KMS-11 (cell line): Measurements from ENCODE around the gene ACER3.

Experiments
- H2AFZ ChIP-seq: fragments of 200-600 bp; sonication (generic); 2 replicates; pipeline ENCODE4 v1.6.1; 2016; ENCODE audit warnings: antibody characterized with exemption, mixed run types, low read depth
- H3K27ac ChIP-seq: fragments of 200-600 bp; sonication (generic); 2 replicates; pipeline ENCODE4 v1.6.1; 2016; ENCODE audit warnings: mild to moderate bottlenecking, mixed run types
- H3K27me3 ChIP-seq: fragments of 200-600 bp; sonication (generic); 2 replicates; pipeline ENCODE4 v1.6.1; 2017; ENCODE audit warnings: mild to moderate bottlenecking, low read depth, mixed run types, moderate library complexity; ENCODE audit not compliant: insufficient read depth
- H3K36me3 ChIP-seq: fragments of 200-600 bp; sonication (generic); 2 replicates; pipeline ENCODE4 v1.6.1; 2017; ENCODE audit warnings: mild to moderate bottlenecking, mixed run types; ENCODE audit not compliant: insufficient read depth
- H3K4me1 ChIP-seq: fragments of 200-600 bp; sonication (generic); 2 replicates; pipeline ENCODE4 v1.6.1; 2016; ENCODE audit warnings: mild to moderate bottlenecking, low read depth, mixed run types; ENCODE audit not compliant: poor library complexity, severe bottlenecking
- H3K4me2 ChIP-seq: fragments of 200-600 bp; sonication (generic); 2 replicates; pipeline ENCODE4 v1.7.0; 2016; ENCODE audit warnings: mild to moderate bottlenecking, mixed run types
- H3K4me3 ChIP-seq: fragments of 200-600 bp; sonication (generic); IDR thresholded peaks from 2 replicates; pipeline ENCODE4 v1.6.1; 2017; ENCODE audit warnings: low read depth, low read length, mixed read lengths; ENCODE audit not compliant: insufficient read depth
- H3K79me2 ChIP-seq: fragments of 200-600 bp; sonication (generic); 2 replicates; pipeline ENCODE4 v1.6.1; 2016; ENCODE audit warnings: low read depth, mixed run types; ENCODE audit not compliant: insufficient read depth
- H3K9ac ChIP-seq: fragments of 200-600 bp; sonication (generic); 2 replicates; pipeline ENCODE4 v1.6.1; 2016; ENCODE audit warnings: mild to moderate bottlenecking, mixed run types
- H4K20me1 ChIP-seq: fragments of 200-600 bp; sonication (generic); 2 replicates; pipeline ENCODE4 v1.6.1; 2016; ENCODE audit warnings: mild to moderate bottlenecking, mixed run types; ENCODE audit not compliant: insufficient read depth
- TF ChIP-seq, protein P1 (sequence below): fragments of 200-600 bp; sonication (generic); conservative IDR thresholded peaks from 2 replicates; pipeline ENCODE4 v1.6.1; 2017; ENCODE audit warnings: low read depth, mild to moderate bottlenecking, antibody characterized with exemption, low read length, moderate library complexity, mixed read lengths

Gene ACER3

DNA sequence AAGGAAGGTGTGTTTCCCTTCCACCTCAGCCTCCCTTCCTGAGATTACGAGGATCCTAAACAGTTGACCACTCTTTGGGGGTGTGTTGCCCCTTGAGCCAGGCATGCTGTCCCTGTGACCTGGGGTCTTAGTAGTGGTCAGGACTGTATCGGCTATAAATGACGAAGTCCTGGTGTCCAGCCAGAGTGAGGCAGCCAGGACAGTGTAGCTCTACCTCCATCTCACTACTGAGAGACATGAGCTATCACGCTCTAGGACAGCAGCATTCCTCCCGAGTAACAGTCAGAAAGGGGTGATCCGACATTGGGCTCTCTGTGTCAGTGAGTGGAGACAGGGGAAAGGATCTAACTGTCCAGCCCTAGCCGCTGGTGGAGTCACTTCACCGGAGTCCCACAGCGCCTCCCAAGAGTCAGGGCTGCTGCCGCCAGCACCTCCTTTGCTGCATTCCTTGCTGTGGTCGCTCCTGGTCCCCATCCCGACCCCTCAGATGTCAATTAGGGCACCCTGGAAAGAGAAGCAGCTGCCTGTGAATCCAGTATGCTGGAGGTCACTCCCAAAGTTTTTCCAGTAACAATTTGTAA lies 170.2 kb downstream of the ACER3 start:
- no peaks in the 10 kb centered on the region for H4K20me1 ChIP-seq
- H3K4me1 ChIP-seq = no peaks in the 10 kb centered on the region
- H3K4me3 ChIP-seq = no peak overlapping the region
- H3K79me2 ChIP-seq = no peaks in the 10 kb centered on the region
- TF ChIP-seq, protein P1, sequence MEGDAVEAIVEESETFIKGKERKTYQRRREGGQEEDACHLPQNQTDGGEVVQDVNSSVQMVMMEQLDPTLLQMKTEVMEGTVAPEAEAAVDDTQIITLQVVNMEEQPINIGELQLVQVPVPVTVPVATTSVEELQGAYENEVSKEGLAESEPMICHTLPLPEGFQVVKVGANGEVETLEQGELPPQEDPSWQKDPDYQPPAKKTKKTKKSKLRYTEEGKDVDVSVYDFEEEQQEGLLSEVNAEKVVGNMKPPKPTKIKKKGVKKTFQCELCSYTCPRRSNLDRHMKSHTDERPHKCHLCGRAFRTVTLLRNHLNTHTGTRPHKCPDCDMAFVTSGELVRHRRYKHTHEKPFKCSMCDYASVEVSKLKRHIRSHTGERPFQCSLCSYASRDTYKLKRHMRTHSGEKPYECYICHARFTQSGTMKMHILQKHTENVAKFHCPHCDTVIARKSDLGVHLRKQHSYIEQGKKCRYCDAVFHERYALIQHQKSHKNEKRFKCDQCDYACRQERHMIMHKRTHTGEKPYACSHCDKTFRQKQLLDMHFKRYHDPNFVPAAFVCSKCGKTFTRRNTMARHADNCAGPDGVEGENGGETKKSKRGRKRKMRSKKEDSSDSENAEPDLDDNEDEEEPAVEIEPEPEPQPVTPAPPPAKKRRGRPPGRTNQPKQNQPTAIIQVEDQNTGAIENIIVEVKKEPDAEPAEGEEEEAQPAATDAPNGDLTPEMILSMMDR = no peak
- no peak overlapping the region for H3K4me2 ChIP-seq
- no peak overlapping the region for H3K27ac ChIP-seq
- no peak overlapping the region for H3K9ac ChIP-seq
- H2AFZ ChIP-seq = no peak overlapping the region
- no peaks in the 10 kb centered on the region for H3K27me3 ChIP-seq
- no peaks in the 10 kb centered on the region for H3K36me3 ChIP-seq

DNA sequence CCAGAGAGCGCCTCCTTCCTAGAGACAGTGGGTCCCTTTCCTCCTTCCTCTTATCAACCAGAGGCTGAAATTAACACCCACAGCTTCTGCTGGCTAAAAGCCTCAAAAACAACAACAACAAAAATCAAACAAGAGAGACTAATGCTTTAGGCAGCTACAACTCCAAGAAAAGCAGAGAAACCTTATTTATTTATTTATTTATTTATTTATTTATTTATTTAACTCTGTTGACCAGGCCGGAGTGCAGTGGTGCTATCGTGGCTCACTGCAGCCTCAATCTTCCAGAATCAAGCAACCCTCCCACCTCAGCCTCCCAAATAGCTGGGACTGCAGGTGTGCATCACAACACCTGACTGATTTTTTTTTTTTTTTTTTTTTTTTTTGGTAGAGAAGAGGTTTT lies 170.9 kb downstream of the ACER3 start:
- TF ChIP-seq, protein P1 = no peak
- Histone ChIP-seq H3K4me3 (no peak overlapping the region), H3K4me1 (no peaks in the 10 kb centered on the region), H3K36me3 (no peaks in the 10 kb centered on the region), H3K9ac (no peak overlapping the region), H3K27ac (no peak overlapping the region), H3K27me3 (no peaks in the 10 kb centered on the region), H3K4me2 (no peak overlapping the region), H4K20me1 (no peaks in the 10 kb centered on the region), H2AFZ (no peak overlapping the region), H3K79me2 (no peaks in the 10 kb centered on the region)

DNA sequence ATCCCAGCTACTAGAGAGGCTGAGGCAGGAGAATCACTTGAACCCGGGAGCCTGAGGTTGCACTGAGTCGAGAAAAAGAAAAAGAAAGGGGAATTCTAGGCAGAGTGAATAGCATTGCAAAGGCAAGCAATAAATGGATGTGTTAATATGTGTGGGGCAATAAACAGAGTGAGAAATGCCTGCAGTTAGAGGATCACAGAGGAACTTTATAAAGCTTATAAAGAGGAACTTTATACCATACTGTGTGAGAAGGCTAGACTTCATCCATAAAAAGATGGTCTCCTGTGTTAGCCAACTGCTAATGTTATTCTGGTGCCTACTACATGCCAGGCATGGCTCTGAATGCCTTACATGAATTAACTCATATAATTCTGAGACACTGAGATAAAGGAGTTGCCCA lies 174.3 kb downstream of the ACER3 start:
- Histone ChIP-seq H2AFZ (no peak overlapping the region), H3K4me1 (no peaks in the 10 kb centered on the region), H3K79me2 (no peaks in the 10 kb centered on the region), H3K27me3 (no peaks in the 10 kb centered on the region), H3K27ac (no peak overlapping the region), H3K4me2 (no peak overlapping the region), H3K4me3 (no peak overlapping the region), H4K20me1 (no peaks in the 10 kb centered on the region), H3K36me3 (no peaks in the 10 kb centered on the region), H3K9ac (no peak overlapping the region)
- TF ChIP-seq, protein P1 = no peak

DNA sequence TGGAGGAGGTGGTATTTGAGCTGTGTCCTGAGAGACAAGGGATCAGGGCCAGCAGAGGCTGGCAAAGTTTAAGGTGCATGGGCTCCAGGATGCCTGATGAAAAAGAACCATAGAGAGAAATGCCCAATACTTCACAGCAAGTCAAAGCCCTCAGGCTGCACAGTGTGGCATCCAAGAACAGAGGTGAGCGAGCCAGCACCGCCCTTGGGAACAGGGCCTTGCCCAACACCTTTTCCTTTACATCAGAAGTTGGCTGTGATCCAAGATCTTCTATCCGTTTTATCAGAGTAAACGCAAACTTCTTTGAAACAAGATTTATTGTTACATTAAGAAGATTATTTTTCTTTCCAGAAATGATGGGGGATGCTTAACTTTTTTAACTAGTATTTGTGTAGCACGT lies 174.9 kb downstream of the ACER3 start:
- no peaks in the 10 kb centered on the region for H3K4me1 ChIP-seq
- H3K9ac ChIP-seq = no peak overlapping the region
- H3K79me2 ChIP-seq = no peaks in the 10 kb centered on the region
- no peaks in the 10 kb centered on the region for H3K27me3 ChIP-seq
- H3K36me3 ChIP-seq = no peaks in the 10 kb centered on the region
- H3K4me3 ChIP-seq = no peak overlapping the region
- H2AFZ ChIP-seq = no peak overlapping the region
- H3K27ac ChIP-seq = no peak overlapping the region
- H4K20me1 ChIP-seq = no peaks in the 10 kb centered on the region
- no peak overlapping the region for H3K4me2 ChIP-seq
- TF ChIP-seq, protein P1 = no peak
